GM12864 (cell line): ENCODE measurements around the gene HDAC4.

Experiments
- DNase-seq: peaks from one replicate; pipeline ENCODE4 v3.0.0-alpha.2; 2011; ENCODE audit warnings: low read depth
- H3K4me3 ChIP-seq: 2 replicates; pipeline ENCODE4 v1.5.1; 2011; ENCODE audit warnings: mild to moderate bottlenecking, low read depth, low read length, control low read depth
- TF ChIP-seq, protein P1 (sequence below): IDR thresholded peaks from 2 replicates; pipeline ENCODE4 v1.5.1; 2011; ENCODE audit warnings: low read depth, mild to moderate bottlenecking, moderate library complexity, low read length, control low read depth, inconsistent platforms; ENCODE audit errors: missing control alignments

The HDAC4 gene

GRCh38 chr2:239346676-239347075, 54.1 kb downstream of the HDAC4 start:
- no peak overlapping the region for H3K4me3 ChIP-seq
- no peak for DNase-seq
- TF ChIP-seq, protein P1, sequence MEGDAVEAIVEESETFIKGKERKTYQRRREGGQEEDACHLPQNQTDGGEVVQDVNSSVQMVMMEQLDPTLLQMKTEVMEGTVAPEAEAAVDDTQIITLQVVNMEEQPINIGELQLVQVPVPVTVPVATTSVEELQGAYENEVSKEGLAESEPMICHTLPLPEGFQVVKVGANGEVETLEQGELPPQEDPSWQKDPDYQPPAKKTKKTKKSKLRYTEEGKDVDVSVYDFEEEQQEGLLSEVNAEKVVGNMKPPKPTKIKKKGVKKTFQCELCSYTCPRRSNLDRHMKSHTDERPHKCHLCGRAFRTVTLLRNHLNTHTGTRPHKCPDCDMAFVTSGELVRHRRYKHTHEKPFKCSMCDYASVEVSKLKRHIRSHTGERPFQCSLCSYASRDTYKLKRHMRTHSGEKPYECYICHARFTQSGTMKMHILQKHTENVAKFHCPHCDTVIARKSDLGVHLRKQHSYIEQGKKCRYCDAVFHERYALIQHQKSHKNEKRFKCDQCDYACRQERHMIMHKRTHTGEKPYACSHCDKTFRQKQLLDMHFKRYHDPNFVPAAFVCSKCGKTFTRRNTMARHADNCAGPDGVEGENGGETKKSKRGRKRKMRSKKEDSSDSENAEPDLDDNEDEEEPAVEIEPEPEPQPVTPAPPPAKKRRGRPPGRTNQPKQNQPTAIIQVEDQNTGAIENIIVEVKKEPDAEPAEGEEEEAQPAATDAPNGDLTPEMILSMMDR = no peak

GRCh38 chr2:239345251-239345650, 55.6 kb downstream of the HDAC4 start:
- no peak for DNase-seq
- TF ChIP-seq, protein P1 = no peak
- no peak overlapping the region for H3K4me3 ChIP-seq

DNA sequence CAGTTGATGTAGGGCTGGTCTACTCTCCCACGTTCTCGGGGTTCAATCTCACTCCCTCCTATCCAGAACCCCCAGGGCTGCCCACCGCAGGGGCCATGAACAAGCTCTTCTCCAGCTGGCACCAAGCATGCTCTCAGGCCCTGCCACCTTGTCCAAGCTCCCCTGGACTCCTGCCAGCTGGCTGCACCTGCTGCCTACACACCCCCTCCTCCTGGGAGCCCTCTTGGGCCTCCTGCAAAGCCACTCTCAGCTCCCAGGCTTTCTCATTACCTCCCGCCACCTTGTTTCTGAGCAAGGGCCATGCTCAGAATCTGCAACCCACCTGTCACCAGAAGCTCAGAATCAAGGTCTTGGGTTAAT, 56.0 kb downstream of the HDAC4 start:
- no peak overlapping the region for H3K4me3 ChIP-seq
- TF ChIP-seq, protein P1 = no peak
- DNase-seq = no peak

DNA sequence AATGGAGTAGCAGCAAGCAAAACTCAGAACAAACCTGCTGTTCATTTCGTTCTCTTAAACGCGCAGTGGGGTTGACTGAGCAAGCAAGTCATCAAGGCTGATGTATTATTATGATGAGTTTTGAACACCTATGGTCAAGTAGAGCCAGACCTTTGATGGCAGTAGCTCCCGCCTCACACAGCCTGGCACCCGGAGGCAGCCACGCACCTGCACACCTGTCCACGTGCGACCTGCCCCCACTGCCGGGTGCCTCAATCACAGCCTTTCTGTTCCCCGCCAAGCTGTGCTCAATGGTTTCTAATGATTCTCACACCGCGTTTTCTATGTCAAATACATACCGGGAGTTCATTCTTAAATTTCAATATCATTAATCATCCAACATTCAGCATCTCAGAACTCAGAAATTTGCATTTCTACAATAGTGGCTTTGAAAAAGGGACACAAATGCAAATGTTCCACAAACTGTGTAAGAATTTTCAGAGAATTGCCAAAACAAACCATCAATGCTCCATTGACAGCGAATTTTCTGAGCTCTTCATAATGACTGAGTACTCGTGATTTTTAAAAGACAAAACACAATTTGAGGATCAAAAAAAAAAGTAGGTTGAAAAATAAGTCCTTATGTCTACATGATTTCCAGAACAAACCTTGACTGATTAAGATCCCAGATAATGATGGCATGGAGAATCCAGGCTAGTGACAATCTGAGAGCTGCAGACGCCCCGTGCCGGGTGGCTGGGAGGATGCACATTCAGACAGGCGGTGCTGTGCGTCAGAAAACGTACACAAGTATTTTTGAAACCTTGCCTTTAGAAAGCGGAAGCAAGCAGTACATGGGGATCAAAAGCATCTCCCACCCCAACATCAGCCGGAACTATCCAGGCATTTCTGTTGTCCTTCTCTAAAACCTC, 56.6 kb downstream of the HDAC4 start:
- TF ChIP-seq, protein P1 = no peak
- no peak for DNase-seq
- no peak overlapping the region for H3K4me3 ChIP-seq

- DNase-seq = no peak
- no peak overlapping the region for H3K4me3 ChIP-seq
- TF ChIP-seq, protein P1 = no peak
Measured at GRCh38 chr2:239343460-239343859, 57.4 kb downstream of the HDAC4 start.

DNA sequence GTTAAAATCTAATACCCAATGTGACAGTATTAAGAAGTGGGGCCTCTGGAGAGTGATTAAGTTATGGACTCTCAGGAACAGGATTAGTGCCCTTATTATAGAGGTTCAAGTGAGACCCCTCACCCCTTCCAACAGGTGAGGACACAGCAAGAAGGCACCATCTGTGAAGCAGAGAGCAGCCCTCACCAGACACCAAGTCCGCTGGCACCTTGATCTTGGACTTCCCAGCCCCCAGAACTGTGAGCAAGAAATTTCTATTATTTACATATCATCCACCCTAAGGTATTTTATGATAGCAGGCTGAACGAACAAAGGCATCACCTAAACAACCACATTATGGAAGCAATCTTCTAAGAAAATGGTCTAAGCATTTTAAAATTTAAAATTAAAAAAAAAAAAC, 59.0 kb downstream of the HDAC4 start:
- no peak for DNase-seq
- TF ChIP-seq, protein P1 = no peak
- H3K4me3 ChIP-seq = no peak overlapping the region
